Measurements from ENCODE around the gene DLGAP3.

- TF ChIP-seq CTCF (IDR thresholded peaks at IDR 0.05; ENCODE audit: poor library complexity, severe bottlenecking), result no peak
- TF ChIP-seq REST (IDR thresholded peaks at IDR 0.05; ENCODE audit: borderline replicate concordance), result no peak
- no peak for TF ChIP-seq MXI1 (conservative IDR thresholded peaks at IDR 0.05; ENCODE audit: poor library complexity, severe bottlenecking)
- TF ChIP-seq SMC3 (conservative IDR thresholded peaks at IDR 0.05; ENCODE audit: poor library complexity), result no peak
- TF ChIP-seq RAD21 (conservative IDR thresholded peaks at IDR 0.05), result no peak
- TF ChIP-seq EZH2 (IDR thresholded peaks at IDR 0.05; ENCODE audit: borderline replicate concordance, insufficient read depth, low read length, poor library complexity, severe bottlenecking), result no peak
- TF ChIP-seq EP300 (conservative IDR thresholded peaks at IDR 0.05; ENCODE audit: poor library complexity, severe bottlenecking), result no peak
Measured at GRCh38 chr1:34927316-34927715, 2.1 kb downstream of the DLGAP3 start.
